HG02763 (cell line): Measurements from ENCODE around the gene LGALS9.
"Not testable (repeated sequence)": the region's sequence is repeated elsewhere in the genome, so short reads cannot be mapped to it uniquely, and the experiment has no call there.

Source experiments
- ATAC-seq: cut with Tn5 transposase; IDR thresholded peaks from one replicate; pipeline ENCODE4 v1.9.1; 2021; ENCODE audit warnings: mild to moderate bottlenecking, moderate library complexity; ENCODE audit not compliant: unreplicated experiment

The LGALS9 gene

GRCh38 chr17:27671591-27671910, 40.6 kb downstream of the LGALS9 start:
- no peak for ATAC-seq

GRCh38 chr17:27671977-27672480, 41.0 kb downstream of the LGALS9 start:
- ATAC-seq: not testable (repeated sequence)

DNA sequence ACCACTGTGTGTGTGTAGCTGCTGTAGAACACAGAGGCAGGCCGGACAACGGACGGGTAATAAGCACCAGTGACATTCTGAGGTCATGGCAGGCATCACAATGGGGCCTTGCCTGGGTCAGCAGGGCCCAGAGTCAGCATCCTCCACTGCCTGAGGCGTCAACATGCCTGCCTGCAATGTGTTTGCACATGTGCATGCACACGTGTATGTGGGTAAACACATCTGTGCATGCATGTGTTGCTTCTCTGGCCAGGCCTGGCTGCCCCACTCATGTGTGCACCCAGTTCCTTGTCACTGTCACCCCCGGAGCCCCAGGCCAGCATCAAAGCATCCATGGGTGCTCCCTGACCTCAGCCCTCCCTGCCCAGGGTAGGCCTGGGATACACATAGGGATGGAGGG, 43.3 kb downstream of the LGALS9 start:
- ATAC-seq: no peak

DNA sequence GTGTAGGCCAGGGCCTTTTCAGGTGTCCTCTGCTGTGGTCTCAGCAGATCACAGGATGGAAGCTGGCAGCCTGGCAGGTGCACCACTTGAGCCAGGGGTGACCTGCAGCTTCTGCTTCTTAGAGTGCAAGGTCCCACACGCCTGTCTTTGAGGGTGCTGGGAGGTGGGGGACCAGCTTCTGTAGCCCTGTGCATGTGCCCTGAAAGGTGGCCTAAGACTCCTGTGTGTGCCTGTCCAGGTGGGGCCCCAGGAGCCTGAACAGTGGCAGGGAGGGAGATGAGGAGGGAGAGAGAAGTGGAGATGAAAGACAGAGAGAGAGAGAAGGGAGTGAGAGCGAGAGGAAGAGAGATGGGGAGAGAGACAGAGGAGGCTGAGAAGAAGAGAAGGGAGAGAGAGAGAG, 46.2 kb downstream of the LGALS9 start:
- ATAC-seq: no peak

- not testable (repeated sequence) for ATAC-seq
Observed at GRCh38 chr17:27686322-27686721, 55.3 kb downstream of the LGALS9 start.

- ATAC-seq: no peak
Observed at GRCh38 chr17:27690882-27691281, 59.9 kb downstream of the LGALS9 start.

DNA sequence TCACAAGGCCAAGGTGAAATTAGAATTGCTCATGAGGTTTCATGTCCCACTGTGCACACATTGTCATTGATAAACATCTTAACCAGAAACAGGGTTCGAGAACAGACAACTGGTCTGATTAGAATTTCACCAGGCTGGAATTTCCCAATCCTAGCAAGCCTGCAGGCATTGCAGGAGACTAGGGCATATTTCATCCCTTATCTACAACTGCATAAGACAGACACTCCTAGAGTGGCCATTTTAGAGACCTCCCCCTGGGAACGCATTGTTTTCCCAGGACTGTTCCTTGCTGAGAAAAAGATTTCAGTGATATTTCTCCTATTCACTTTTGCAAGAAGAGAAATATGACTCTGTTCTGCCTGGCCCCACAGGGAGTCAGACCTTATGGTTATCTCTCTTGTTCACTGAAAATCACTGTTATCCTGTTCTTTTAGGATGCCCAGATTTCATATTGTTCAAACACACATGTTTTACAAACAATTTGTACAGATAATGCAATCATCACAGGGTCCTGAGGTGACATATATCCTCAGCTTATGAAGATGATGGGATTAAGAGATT, 64.3 kb downstream of the LGALS9 start:
- ATAC-seq: not testable (repeated sequence)
